Endothelial cell of umbilical vein (primary cell): ENCODE data around the gene EXOC7. TPM values are rescaled to one million over a fixed set of nuclear protein-coding genes. Genes with fewer than 3 reads are reported as not detected.

Experiments used
- BruUV-seq: library from RNA; stranded (reverse); fragments of 400-500 nt; replicated peaks from 2 replicates; lab custom pipeline; 2021; lab: Mats Ljungman, UMichigan
- CTCF ChIA-PET: fragments of 300-600, 350-600 bp; sonication (Branson Sonifier 250); formaldehyde crosslinking; loops from one replicate; lab custom pipeline; 2021; ENCODE audit warnings: antibody characterized with exemption, inconsistent platforms; lab: Charles Lee
- POLR2A ChIA-PET: fragments of 300-600, 350-600 bp; sonication (Branson Sonifier 250); formaldehyde crosslinking; loops from one replicate; lab custom pipeline; 2021; ENCODE audit warnings: antibody characterized with exemption, inconsistent platforms; lab: Charles Lee
- DNase-seq: peaks from one replicate; pipeline ENCODE4 v3.0.0-alpha.2; 2011; ENCODE audit warnings: low read depth, low spot score
- FAIRE-seq: peaks from 2 replicates; lab custom pipeline; 2011; peaks lifted over from hg19 to GRCh38; lab: Jason Lieb, UNC
- H2AFZ ChIP-seq: 2 replicates; pipeline ENCODE4 v1.6.0; 2012; ENCODE audit warnings: low read depth, low read length, control low read depth, inconsistent platforms
- H3K27ac ChIP-seq: 2 replicates; pipeline ENCODE4 v1.5.1; 2011; ENCODE audit warnings: low read depth, mild to moderate bottlenecking, control low read depth, low read length, moderate library complexity; ENCODE audit not compliant: insufficient read depth
- H3K27me3 ChIP-seq, 2 experiments: 2 replicates each; pipeline versions ENCODE4 v1.6.0 to v1.6.1; 2011; ENCODE audit warnings: low read length in 2 of 2, mixed read lengths in 1 of 2; ENCODE audit not compliant: control insufficient read depth in 2 of 2, insufficient read depth in 2 of 2
- H3K36me3 ChIP-seq, 2 experiments: 2 replicates in 1 of 2; 3 replicates in 1 of 2; pipeline ENCODE4 v1.5.1; 2011; ENCODE audit warnings: low read length in 2 of 2, mild to moderate bottlenecking in 1 of 2, moderate library complexity in 1 of 2; ENCODE audit not compliant: control insufficient read depth in 2 of 2, insufficient read depth in 2 of 2; ENCODE audit errors: extremely low read depth in 1 of 2
- H3K4me1 ChIP-seq: 3 replicates; pipeline ENCODE4 v1.5.1; 2011; ENCODE audit warnings: mild to moderate bottlenecking, low read length; ENCODE audit not compliant: control insufficient read depth, insufficient read depth; ENCODE audit errors: extremely low read depth
- H3K4me2 ChIP-seq: 2 replicates; pipeline ENCODE4 v1.6.1; 2011; ENCODE audit warnings: low read length, control low read depth, mixed read lengths; ENCODE audit not compliant: insufficient read depth
- H3K4me3 ChIP-seq, 3 experiments: fragments of 200-600 bp in 1 of 3; sonication (generic), shearing (Covaris generic) in 1 of 3; replicated peaks in 1 of 3; 2 replicates each; pipeline ENCODE4 v1.5.1; 2011 to 2016; ENCODE audit warnings: control low read depth in 3 of 3, low read length in 3 of 3, mild to moderate bottlenecking in 2 of 3, inconsistent platforms in 1 of 3, low read depth in 1 of 3, moderate library complexity in 1 of 3; ENCODE audit not compliant: insufficient read depth in 1 of 3
- H3K79me2 ChIP-seq: 2 replicates; pipeline ENCODE4 v1.6.0; 2012; ENCODE audit warnings: low read length, inconsistent platforms; ENCODE audit not compliant: control insufficient read depth, insufficient read depth
- H3K9ac ChIP-seq: replicated peaks from 2 replicates; pipeline ENCODE3; 2011; ENCODE audit warnings: low read length, control low read depth; ENCODE audit not compliant: insufficient read depth; ENCODE audit errors: extremely low read depth
- H3K9me1 ChIP-seq: replicated peaks from 3 replicates; pipeline ENCODE4 v1.6.0; 2011; ENCODE audit warnings: mild to moderate bottlenecking, low read length; ENCODE audit not compliant: control insufficient read depth, insufficient read depth; ENCODE audit errors: extremely low read depth
- H3K9me3 ChIP-seq: replicated peaks from 2 replicates; pipeline ENCODE4 v1.5.1; 2012; ENCODE audit warnings: low read length, inconsistent platforms; ENCODE audit not compliant: control insufficient read depth, insufficient read depth
- H4K20me1 ChIP-seq: replicated peaks from 2 replicates; pipeline ENCODE3; 2011; ENCODE audit warnings: mild to moderate bottlenecking, low read length; ENCODE audit not compliant: control insufficient read depth, insufficient read depth; ENCODE audit errors: extremely low read depth
- EZH2 ChIP-seq: IDR thresholded peaks from 2 replicates; pipeline ENCODE4 v1.6.1; 2012; ENCODE audit warnings: borderline replicate concordance, low read depth, mild to moderate bottlenecking, moderate library complexity, low read length, inconsistent platforms; ENCODE audit not compliant: severe bottlenecking
- FOS ChIP-seq: IDR thresholded peaks from 2 replicates; pipeline ENCODE4 v1.6.1; 2011; ENCODE audit warnings: mild to moderate bottlenecking, low read length, moderate library complexity, borderline replicate concordance; ENCODE audit not compliant: insufficient read depth
- GATA2 ChIP-seq: IDR thresholded peaks from 2 replicates; pipeline ENCODE4 v1.7.0; 2011; ENCODE audit warnings: low read depth, mild to moderate bottlenecking, moderate library complexity, mixed read lengths, low read length; ENCODE audit not compliant: insufficient read length, insufficient read depth
- JUN ChIP-seq: IDR thresholded peaks from 2 replicates; pipeline ENCODE4 v1.6.1; 2011; ENCODE audit warnings: borderline replicate concordance, low read depth; ENCODE audit not compliant: insufficient read length, insufficient read depth
- MAX ChIP-seq: IDR thresholded peaks from 2 replicates; pipeline ENCODE4 v1.6.1; 2011; ENCODE audit not compliant: insufficient read depth, insufficient read length
- MYC ChIP-seq: IDR thresholded peaks from one replicate; pipeline ENCODE4 v1.6.1; 2011; ENCODE audit warnings: mild to moderate bottlenecking, low read depth, low read length
- POLR2A ChIP-seq: IDR thresholded peaks from 2 replicates; pipeline ENCODE4 v1.6.1; 2012; ENCODE audit warnings: low read depth, mild to moderate bottlenecking, control low read depth, low read length
- POLR2AphosphoS5 ChIP-seq: IDR thresholded peaks from 2 replicates; pipeline ENCODE4 v1.6.1; 2012; ENCODE audit warnings: low read depth, mild to moderate bottlenecking, control low read depth, low read length, moderate library complexity; ENCODE audit not compliant: insufficient read depth
- dilution Hi-C: fragments of 300-500 bp; cut with MboI; formaldehyde crosslinking; loops from one replicate; pipeline ENCODE4 v1.15.0; 2019; ENCODE audit warnings: low sequenced_read_pairs; ENCODE audit not compliant: extremely low pct_ligation_motif_present
- intact Hi-C: fragments of 100-400 bp; cut with micrococcal nuclease; formaldehyde crosslinking; loops from one replicate; pipeline ENCODE4 v1.10.0; 2022
- polyA plus RNA-seq, 4 experiments: library from polyadenylated mRNA; depleted of rRNA in 3 of 4; stranded (reverse) in 3 of 4; unstranded in 1 of 4; fragments of >200 nt; gene quantifications; 2 replicates each; pipeline versions ENCODE4 v1.2.1 to v1.2.3, GENCODE V29; 2011 to 2012; ENCODE audit warnings: missing spikeins in 1 of 4
- total RNA-seq: library from RNA; stranded (reverse); gene quantifications from 2 replicates; pipeline ENCODE4 v1.2.3, GENCODE V29; 2021
- TF ChIP-seq, protein P1 (sequence below), 2 donors: IDR thresholded peaks; 1 replicate in 1 of 2; 2 replicates in 1 of 2; pipeline ENCODE4 v1.5.1; 2011; ENCODE audit warnings: low read length in 2 of 2, mild to moderate bottlenecking in 2 of 2, moderate library complexity in 2 of 2, control low read depth in 1 of 2, inconsistent platforms in 1 of 2, low read depth in 1 of 2; ENCODE audit not compliant: insufficient read depth in 1 of 2; ENCODE audit errors: extremely low read depth in 1 of 2

EXOC7 gene
- total and polyA plus RNA-seq, 2 donors (not counting 3 experiments of a cell fraction or from before 2014, with no cell fraction given) = 91.5 to 137 TPM

DNA sequence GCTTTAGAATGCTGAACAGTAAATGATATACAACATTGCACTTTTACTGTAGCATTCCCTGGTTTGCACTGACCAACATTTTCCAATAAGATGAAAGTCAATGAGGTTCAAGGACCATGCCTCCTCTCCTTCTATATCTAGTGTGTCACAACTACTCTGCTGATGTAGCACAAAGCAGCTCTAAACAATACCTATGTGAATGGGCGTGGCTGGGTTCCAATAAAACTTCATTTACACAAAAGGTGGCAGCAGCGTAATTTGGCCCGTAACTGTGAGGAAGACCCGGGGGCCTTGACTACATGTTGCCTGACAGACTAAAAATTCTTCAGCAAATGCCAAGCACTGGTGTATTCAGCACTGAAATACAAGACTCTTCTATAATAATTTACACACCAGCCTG is 37.8 kb downstream of the EXOC7 start:
- Histone ChIP-seq H3K4me3 (no peak overlapping the region), H4K20me1 (peaks cover 2% of the 10 kb centered on the region), H3K9me3 (no peaks in the 10 kb centered on the region), H2AFZ (no peak overlapping the region), H3K9ac (no peak overlapping the region), H3K4me2 (no peak overlapping the region), H3K79me2 (peaks cover 20% of the 10 kb centered on the region), H3K4me1 (peaks cover 3% of the 10 kb centered on the region), H3K27ac (no peak overlapping the region), H3K9me1 (no peaks in the 10 kb centered on the region), H3K27me3 (no peaks in the 10 kb centered on the region), H3K36me3 (peaks cover 25 to 47% of the 10 kb centered on the region in 2 experiments)
- no peak for FAIRE-seq
- no peak for TF ChIP-seq EZH2
- TF ChIP-seq GATA2 = no peak
- no peak for TF ChIP-seq MAX
- TF ChIP-seq POLR2AphosphoS5 = no peak
- no peak for TF ChIP-seq JUN
- TF ChIP-seq FOS = no peak
- no peak for TF ChIP-seq POLR2A
- no peak for TF ChIP-seq MYC
- TF ChIP-seq, protein P1, sequence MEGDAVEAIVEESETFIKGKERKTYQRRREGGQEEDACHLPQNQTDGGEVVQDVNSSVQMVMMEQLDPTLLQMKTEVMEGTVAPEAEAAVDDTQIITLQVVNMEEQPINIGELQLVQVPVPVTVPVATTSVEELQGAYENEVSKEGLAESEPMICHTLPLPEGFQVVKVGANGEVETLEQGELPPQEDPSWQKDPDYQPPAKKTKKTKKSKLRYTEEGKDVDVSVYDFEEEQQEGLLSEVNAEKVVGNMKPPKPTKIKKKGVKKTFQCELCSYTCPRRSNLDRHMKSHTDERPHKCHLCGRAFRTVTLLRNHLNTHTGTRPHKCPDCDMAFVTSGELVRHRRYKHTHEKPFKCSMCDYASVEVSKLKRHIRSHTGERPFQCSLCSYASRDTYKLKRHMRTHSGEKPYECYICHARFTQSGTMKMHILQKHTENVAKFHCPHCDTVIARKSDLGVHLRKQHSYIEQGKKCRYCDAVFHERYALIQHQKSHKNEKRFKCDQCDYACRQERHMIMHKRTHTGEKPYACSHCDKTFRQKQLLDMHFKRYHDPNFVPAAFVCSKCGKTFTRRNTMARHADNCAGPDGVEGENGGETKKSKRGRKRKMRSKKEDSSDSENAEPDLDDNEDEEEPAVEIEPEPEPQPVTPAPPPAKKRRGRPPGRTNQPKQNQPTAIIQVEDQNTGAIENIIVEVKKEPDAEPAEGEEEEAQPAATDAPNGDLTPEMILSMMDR (IDR thresholded peaks at IDR 0.05; ENCODE audit: extremely low read depth in 1 of 2, insufficient read depth in 1 of 2, low read depth in 1 of 2, low read length in 2 of 2) = no peak
- ChIA-PET POLR2A (interaction anchor here (0.5 to 0.7 kb wide), 3 partner anchors 13 to 319 kb away, joined by 3 to 6 read pairs (median 3); partner anchors contain the start of gene SPHK1), CTCF (interaction anchor here (1.0 to 1.3 kb wide), 2 partner anchors 43 to 51 kb away, joined by 3 to 4 read pairs; no protein-coding TSS in a partner anchor)
- DNase-seq = no peak
- intact Hi-C loops (no loop called here), dilution Hi-C loops (no loop called here)
- no TSS peak for BruUV-seq
